GM21381 (cell line): ENCODE data around the gene UGT1A3.

Experiments used
- ATAC-seq: cut with Tn5 transposase; IDR thresholded peaks from one replicate; pipeline ENCODE4 v1.9.1; 2021; ENCODE audit warnings: mild to moderate bottlenecking, moderate library complexity; ENCODE audit not compliant: unreplicated experiment

The UGT1A3 gene

GRCh38 chr2:233793465-233794127 is 64.8 kb downstream of the UGT1A3 start:
- ATAC-seq = no peak

GRCh38 chr2:233794128-233794658 is 65.4 kb downstream of the UGT1A3 start:
- ATAC-seq = no peak

- ATAC-seq = no peak
Measured at GRCh38 chr2:233795735-233796171, 66.9 kb downstream of the UGT1A3 start.

GRCh38 chr2:233796254-233796653 is 67.4 kb downstream of the UGT1A3 start:
- ATAC-seq = no peak

DNA sequence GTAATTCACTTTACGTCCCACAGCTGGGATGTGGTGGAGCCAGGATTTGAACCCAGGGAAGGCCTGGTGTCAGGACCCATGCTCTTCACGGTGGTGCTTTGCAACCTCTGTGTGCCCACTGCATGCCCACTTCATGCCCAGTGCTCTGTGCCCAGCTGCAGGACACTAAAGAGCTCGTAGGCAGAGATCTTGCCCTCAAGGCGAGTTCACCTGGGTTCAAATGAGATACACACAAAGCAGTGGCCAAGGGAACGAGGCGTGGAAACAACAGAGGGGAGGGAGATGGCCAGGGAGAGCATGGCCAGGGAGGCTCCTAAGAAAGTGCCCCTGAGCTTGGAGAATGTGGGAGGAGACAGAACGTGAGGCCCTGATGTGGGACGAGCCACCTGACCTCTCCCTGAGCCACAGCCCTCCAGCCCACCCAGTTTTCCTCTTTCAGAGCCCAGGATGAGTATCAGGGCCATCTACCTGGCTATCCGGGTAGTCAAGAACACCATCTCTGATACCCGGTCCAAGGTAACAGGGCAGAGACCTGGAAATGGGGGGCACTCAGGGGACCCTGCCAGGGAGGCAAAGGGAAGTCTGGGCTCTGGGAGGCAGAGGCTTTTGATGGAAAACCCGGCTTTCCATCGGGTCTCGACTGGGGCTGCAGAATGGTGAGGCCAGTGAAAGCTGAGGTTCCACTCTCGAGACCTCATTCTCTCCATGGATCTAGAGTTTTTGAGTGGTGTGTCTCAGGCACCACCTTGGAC is 69.7 kb downstream of the UGT1A3 start:
- no peak for ATAC-seq

GRCh38 chr2:233799087-233799665 is 70.3 kb downstream of the UGT1A3 start:
- no peak for ATAC-seq

DNA sequence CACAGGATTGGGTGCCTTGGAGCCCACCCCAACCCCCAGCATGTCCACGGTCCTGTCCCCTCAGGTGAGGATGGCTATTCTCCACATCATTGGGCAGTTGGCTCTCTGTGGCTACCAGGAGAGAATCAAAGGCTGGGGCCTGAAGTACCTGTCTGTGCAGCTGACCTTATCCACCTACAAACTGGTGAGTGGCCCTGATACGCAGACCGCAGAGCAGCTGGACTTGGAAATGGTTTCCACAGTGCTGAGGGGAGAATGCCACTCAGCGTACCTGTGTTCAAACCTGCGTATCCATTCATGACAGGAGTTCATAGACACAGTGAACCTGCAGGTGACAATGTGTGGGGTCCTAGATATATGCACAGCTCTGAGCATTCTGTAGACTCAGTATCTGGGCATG is 70.9 kb downstream of the UGT1A3 start:
- ATAC-seq = no peak

GRCh38 chr2:233800208-233800607 is 71.4 kb downstream of the UGT1A3 start:
- ATAC-seq = no peak

DNA sequence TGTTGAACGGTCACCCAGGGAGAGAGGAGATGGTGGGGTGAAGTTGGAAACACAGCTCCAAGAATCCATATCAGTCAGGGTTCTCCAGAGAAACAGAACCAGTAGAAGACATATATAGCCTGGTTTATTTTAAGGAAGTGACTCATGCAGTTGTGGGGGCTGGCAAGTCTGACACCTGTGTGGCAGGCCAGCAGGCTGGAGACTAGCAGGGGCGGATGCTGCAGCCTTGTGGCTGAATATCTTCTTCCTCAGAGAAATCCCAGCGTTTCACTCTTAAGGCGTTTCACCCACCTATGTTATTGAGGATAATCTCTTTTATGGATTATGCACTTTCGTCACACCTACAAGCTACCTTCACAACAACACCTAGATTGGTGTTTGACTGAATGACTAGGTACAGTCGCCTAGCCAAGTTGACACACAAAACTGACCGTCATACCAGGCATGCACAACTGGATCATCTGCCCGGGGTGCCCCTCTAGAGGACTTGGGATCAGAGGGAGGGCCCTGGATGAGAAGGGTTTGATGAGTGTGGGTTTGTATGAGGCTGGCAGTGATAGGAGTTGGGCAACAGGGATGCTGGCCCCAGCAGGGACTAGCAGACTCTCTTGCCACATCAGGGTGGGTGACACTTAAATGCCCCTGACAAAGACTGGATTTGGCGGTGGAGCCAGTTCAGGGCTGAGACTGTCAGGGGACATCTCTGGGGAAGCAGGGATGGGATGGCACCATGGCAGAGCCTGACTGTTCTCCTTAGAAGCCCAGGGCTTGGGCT is 72.7 kb downstream of the UGT1A3 start:
- ATAC-seq = no peak

DNA sequence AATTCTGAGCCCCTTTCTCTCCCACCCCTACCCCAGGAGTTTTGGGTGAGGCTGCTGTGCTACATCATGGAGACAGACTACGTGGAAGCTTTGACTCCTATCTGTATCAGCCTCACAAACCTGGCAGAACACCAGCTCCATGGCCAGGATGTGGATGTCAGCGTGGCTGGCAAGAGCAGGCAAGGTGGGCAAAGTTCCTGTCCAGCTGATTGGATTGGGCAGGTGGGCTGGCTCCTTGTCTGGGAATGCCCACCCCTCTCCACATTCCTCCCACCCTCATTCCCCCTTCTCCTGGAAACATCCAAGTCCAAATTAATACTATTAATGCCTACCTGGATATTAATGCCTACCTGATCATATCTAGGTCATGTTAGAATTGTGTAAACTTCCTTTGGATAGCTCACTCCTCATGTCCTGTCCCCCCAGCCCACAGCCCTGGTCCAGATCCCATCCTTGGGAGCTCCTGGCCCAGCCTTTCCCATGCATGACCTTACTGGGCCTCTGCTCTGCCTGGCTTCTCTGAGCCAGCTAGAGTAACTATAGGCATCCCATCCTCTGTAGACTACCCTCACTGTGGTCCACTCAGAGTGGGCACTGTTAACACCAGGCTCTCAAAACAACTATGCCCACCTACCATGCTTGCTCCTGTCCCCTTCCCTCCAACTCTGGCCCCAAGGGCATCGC is 73.4 kb downstream of the UGT1A3 start:
- ATAC-seq = no peak

- ATAC-seq = no peak
Measured at GRCh38 chr2:233803292-233803911, 74.6 kb downstream of the UGT1A3 start.

- no peak for ATAC-seq
Measured at GRCh38 chr2:233803994-233804393, 75.2 kb downstream of the UGT1A3 start.

- ATAC-seq = no peak
Measured at GRCh38 chr2:233807215-233807865, 78.5 kb downstream of the UGT1A3 start.

DNA sequence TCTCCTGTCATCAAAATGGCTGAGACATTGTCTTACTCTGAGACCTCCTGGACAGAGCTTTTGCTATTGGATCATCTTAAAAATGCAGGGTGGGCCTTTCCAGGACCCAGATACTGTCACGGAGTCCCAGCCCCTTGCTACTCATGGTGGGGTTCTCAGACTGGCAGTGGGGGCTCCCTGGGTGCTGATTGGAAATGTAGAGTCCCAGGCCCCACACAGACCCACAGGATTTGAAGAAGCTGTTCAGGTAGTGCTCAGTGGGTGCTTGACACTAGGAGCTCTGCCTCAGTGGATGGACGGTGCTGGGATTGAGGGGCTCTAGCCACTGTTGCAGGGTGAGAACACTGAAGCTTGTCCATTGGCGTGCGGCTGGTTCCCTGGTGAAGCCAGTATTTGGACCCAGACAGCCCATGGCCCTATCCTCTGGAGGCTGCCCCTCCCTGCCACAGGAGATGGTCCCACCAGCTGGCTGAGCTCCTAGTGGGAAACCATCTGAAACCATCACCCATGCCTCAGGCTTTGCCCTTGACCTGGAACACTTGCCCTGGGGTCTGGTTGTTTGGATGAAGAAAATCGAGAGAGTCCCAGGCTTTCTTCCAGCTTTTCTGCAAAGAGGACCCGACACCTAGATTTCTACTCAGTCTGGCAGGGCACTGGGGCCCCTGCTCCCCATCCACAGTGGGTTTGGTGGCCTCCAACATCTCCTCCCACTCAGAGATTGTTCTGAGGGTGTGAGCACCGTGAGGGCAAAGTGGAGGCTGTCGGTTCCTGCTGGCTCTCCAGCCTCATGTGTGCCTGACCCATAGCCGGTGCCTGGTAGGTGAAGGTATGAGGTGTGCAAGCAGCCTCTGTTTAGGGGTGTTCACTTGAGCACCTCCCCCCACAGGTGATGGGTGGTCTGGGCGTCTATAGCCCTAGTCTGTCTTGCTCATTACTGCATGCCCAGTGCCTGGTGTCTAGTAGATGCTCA is 79.4 kb downstream of the UGT1A3 start:
- no peak for ATAC-seq

- ATAC-seq = no peak
Measured at GRCh38 chr2:233810385-233810784, 81.5 kb downstream of the UGT1A3 start.

GRCh38 chr2:233811087-233811486 is 82.2 kb downstream of the UGT1A3 start:
- no peak for ATAC-seq

GRCh38 chr2:233811732-233812131 is 82.9 kb downstream of the UGT1A3 start:
- ATAC-seq = no peak
